OCI-LY7 (cell line): Measurements from ENCODE around the gene OR2T3.
"Not testable (repeated sequence)": the region's sequence is repeated elsewhere in the genome, so short reads cannot be mapped to it uniquely, and the experiment has no call there.

Experiments used
- CTCF ChIP-seq: fragments of 200-600 bp; sonication (generic); conservative IDR thresholded peaks from 2 replicates; pipeline ENCODE4 v1.5.1; 2014; ENCODE audit warnings: mild to moderate bottlenecking, antibody characterized with exemption, low read length, moderate library complexity, mixed read lengths
- EZH2phosphoT487 ChIP-seq: fragments of 200-600 bp; sonication (generic); IDR thresholded peaks from 2 replicates; pipeline ENCODE4 v1.6.1; 2018; ENCODE audit warnings: low read depth, borderline replicate concordance, mild to moderate bottlenecking, mixed run types, antibody characterized with exemption, low read length, moderate library complexity, mixed read lengths

GRCh38 chr1:248445399-248445798 lies 27.8 kb upstream of the OR2T3 start, which contains the start of gene OR2T2:
- not testable (repeated sequence) for TF ChIP-seq CTCF, EZH2phosphoT487
